SK-N-SH (cell line): ENCODE results near the gene STK39. TPM values are rescaled to one million over a fixed set of nuclear protein-coding genes. Genes with fewer than 3 reads are reported as not detected.
"Not testable (repeated sequence)": the region's sequence is repeated elsewhere in the genome, so short reads cannot be mapped to it uniquely, and the experiment has no call there.

ENCODE experiments used
- CTCF ChIA-PET: fragments of 300-600, 350-600 bp; formaldehyde crosslinking; extraction: SDS; loops from one replicate; lab custom pipeline; 2021; lab: Yijun Ruan, JAX
- POLR2A ChIA-PET: fragments of 350-600 bp; sonication (Branson Sonifier 250); formaldehyde crosslinking; extraction: SDS; loops from one replicate; lab custom pipeline; 2020; ENCODE audit warnings: antibody characterized with exemption, inconsistent platforms; lab: Yijun Ruan, JAX
- DNase-seq: peaks from one replicate; pipeline ENCODE4 v3.0.0; 2012
- H2AFZ ChIP-seq: fragments of 200-600 bp; sonication (generic); 2 replicates; pipeline ENCODE4 v1.8.1; 2016; ENCODE audit warnings: antibody characterized with exemption, mild to moderate bottlenecking, low read depth
- H3F3A ChIP-seq: fragments of 200-600 bp; sonication (generic); replicated peaks from 2 replicates; pipeline ENCODE3; 2016; ENCODE audit warnings: antibody characterized with exemption, mild to moderate bottlenecking; ENCODE audit not compliant: insufficient read depth
- H3K27ac ChIP-seq, 2 experiments: fragments of 200-500 bp in 1 of 2; fragments of 200-600 bp in 1 of 2; sonication (Bioruptor generic) in 1 of 2; sonication (generic), shearing (Covaris generic) in 1 of 2; 2 replicates each; pipeline versions ENCODE4 v1.5.1 to v1.6.1; 2014 to 2016; ENCODE audit warnings: low read depth in 2 of 2, inconsistent platforms in 1 of 2, low read length in 1 of 2, mild to moderate bottlenecking in 1 of 2, mixed read lengths in 1 of 2
- H3K27me3 ChIP-seq: fragments of 200-600 bp; sonication (generic), shearing (Covaris generic); 2 replicates; pipeline ENCODE4 v1.6.1; 2016; ENCODE audit warnings: mixed run types; ENCODE audit not compliant: insufficient read depth
- H3K36me3 ChIP-seq, 2 experiments: fragments of 200-500 bp in 1 of 2; fragments of 200-600 bp in 1 of 2; sonication (Bioruptor generic) in 1 of 2; sonication (generic) in 1 of 2; replicated peaks in 1 of 2; 2 replicates each; pipeline versions ENCODE3 to v1.5.1; 2014 to 2016; ENCODE audit warnings: low read length in 1 of 2, mild to moderate bottlenecking in 1 of 2; ENCODE audit not compliant: insufficient read depth in 2 of 2, control insufficient read depth in 1 of 2
- H3K4me1 ChIP-seq, 2 experiments: fragments of 200-500 bp in 1 of 2; fragments of 200-600 bp in 1 of 2; sonication (Bioruptor generic) in 1 of 2; sonication (generic), shearing (Covaris generic) in 1 of 2; 2 replicates each; pipeline versions ENCODE4 v1.5.1 to v1.6.1; 2014 to 2016; ENCODE audit warnings: low read depth in 1 of 2, low read length in 1 of 2, mixed run types in 1 of 2; ENCODE audit not compliant: insufficient read depth in 2 of 2, control insufficient read depth in 1 of 2
- H3K4me2 ChIP-seq: fragments of 200-600 bp; sonication (generic), shearing (Covaris generic); 2 replicates; pipeline ENCODE4 v1.6.1; 2017; ENCODE audit warnings: mixed run types
- H3K4me3 ChIP-seq, 2 experiments: fragments of 200-500 bp in 1 of 2; fragments of 200-600 bp in 1 of 2; sonication (Bioruptor generic) in 1 of 2; sonication (generic), shearing (Covaris generic) in 1 of 2; 2 replicates each; pipeline versions ENCODE4 v1.5.1 to v1.8.1; 2014 to 2016; ENCODE audit warnings: low read depth in 2 of 2, inconsistent platforms in 1 of 2, low read length in 1 of 2, mild to moderate bottlenecking in 1 of 2, mixed read lengths in 1 of 2, moderate library complexity in 1 of 2
- H3K79me2 ChIP-seq: fragments of 200-600 bp; sonication (generic); 2 replicates; pipeline ENCODE4 v1.8.1; 2017; ENCODE audit warnings: mild to moderate bottlenecking; ENCODE audit not compliant: insufficient read depth
- H3K9ac ChIP-seq: fragments of 200-600 bp; sonication (generic); 2 replicates; pipeline ENCODE4 v1.6.1; 2017; ENCODE audit warnings: mixed run types
- H3K9me2 ChIP-seq: fragments of 200-600 bp; sonication (generic); 2 replicates; pipeline ENCODE4 v1.6.1; 2017; ENCODE audit warnings: mixed run types
- H3K9me3 ChIP-seq: fragments of 200-600 bp; sonication (generic); 2 replicates; pipeline ENCODE4 v1.6.1; 2017; ENCODE audit warnings: mixed run types, mild to moderate bottlenecking, moderate library complexity
- H4K20me1 ChIP-seq: fragments of 200-600 bp; sonication (generic); 2 replicates; pipeline ENCODE4 v1.6.1; 2017; ENCODE audit warnings: mild to moderate bottlenecking, mixed run types; ENCODE audit not compliant: insufficient read depth
- ELF1 ChIP-seq: IDR thresholded peaks from 2 replicates; pipeline ENCODE4 v1.4.0; 2012
- FOSL2 ChIP-seq: IDR thresholded peaks from 2 replicates; pipeline ENCODE4 v1.4.0; 2012; ENCODE audit warnings: low read depth, mild to moderate bottlenecking, moderate library complexity, borderline replicate concordance
- GATA2 ChIP-seq: sonication (generic); formaldehyde crosslinking; IDR thresholded peaks from 2 replicates; pipeline ENCODE4 v1.5.0; 2020; ENCODE audit warnings: mild to moderate bottlenecking, missing genetic modification reagents
- JUND ChIP-seq: IDR thresholded peaks from 2 replicates; pipeline ENCODE4 v1.4.0; 2012
- MEF2A ChIP-seq: IDR thresholded peaks from 2 replicates; pipeline ENCODE4 v1.4.0; 2012; ENCODE audit warnings: low read depth, borderline replicate concordance
- RCOR1 ChIP-seq: fragments of 150-350 bp; IDR thresholded peaks from 2 replicates; pipeline ENCODE4 v1.6.1; 2017; ENCODE audit warnings: antibody characterized with exemption, low read length
- SIN3A ChIP-seq: IDR thresholded peaks from 2 replicates; pipeline ENCODE4 v1.6.1; 2012; ENCODE audit warnings: low read depth, mild to moderate bottlenecking, low read length, moderate library complexity, borderline replicate concordance
- TAF1 ChIP-seq: IDR thresholded peaks from 2 replicates; pipeline ENCODE4 v1.6.1; 2012; ENCODE audit warnings: low read depth, mild to moderate bottlenecking, low read length, moderate library complexity, borderline replicate concordance
- USF2 ChIP-seq: fragments of 150-350 bp; IDR thresholded peaks from 2 replicates; pipeline ENCODE4 v1.6.1; 2017; ENCODE audit warnings: antibody characterized with exemption, low read length, low read depth, borderline replicate concordance
- WGBS: methylation state at CpG from one replicate; pipeline ENCODE4 v1.1.6; 2017; ENCODE audit warnings: low lambda C conversion rate; 5-methylcytosine and 5-hydroxymethylcytosine counted together
- polyA plus RNA-seq, 3 experiments: library from polyadenylated mRNA; depleted of rRNA; stranded (reverse); fragments of >200 nt; gene quantifications; 2 replicates each; pipeline ENCODE4 v1.2.3, GENCODE V29; 2012
- TF ChIP-seq, protein P1 (sequence below): IDR thresholded peaks from 2 replicates; pipeline ENCODE4 v1.4.0; 2012; ENCODE audit warnings: low read depth, borderline replicate concordance
- TF ChIP-seq, protein P2 (sequence below): IDR thresholded peaks from 2 replicates; pipeline ENCODE4 v1.4.0; 2012; ENCODE audit warnings: low read depth, borderline replicate concordance

Gene STK39
- polyA plus RNA-seq, 1 of the 3 experiments (the other 2 are of a cell fraction), result 9.6 TPM

DNA sequence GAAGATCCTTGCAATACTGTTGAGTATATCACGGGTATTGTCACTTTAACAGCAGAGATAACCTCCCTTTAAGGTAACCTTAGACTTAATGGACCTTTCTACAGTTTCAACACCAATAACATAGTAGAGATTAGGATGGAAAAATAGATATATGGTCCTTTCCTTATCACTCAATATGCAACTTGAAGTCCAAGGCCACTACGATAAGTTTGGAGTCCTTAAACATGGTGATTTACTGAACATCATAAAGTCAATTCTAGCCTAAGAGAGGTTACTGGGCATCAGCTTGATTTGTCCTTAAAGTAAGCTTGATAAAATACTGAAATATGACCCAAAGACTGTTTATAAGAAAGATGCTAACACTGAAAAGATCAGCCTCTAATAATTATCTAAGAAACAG lies 203.2 kb downstream of the STK39 start:
- H3K4me3 ChIP-seq, result no peak overlapping the region
- H4K20me1 ChIP-seq, result no peaks in the 10 kb centered on the region
- H3K4me2 ChIP-seq, result no peak overlapping the region
- H2AFZ ChIP-seq, result no peak overlapping the region
- H3K4me1 ChIP-seq, result no peaks in the 10 kb centered on the region; a peak in 2 of 4 replicates
- TF ChIP-seq RCOR1, result no peak
- TF ChIP-seq MEF2A, result no peak
- H3K27me3 ChIP-seq, result no peaks in the 10 kb centered on the region
- H3K9me2 ChIP-seq, result no peaks in the 10 kb centered on the region
- no peaks in the 10 kb centered on the region for H3K79me2 ChIP-seq
- WGBS, result 98% methylated on average over 2 of the region's 2 CpGs
- CTCF ChIA-PET, result interaction anchor here (1.0 to 1.2 kb wide), 3 partner anchors 15 to 257 kb away, joined by 3 to 4 read pairs (median 3); no protein-coding TSS in a partner anchor
- POLR2A ChIA-PET, result no interaction called here
- no peak overlapping the region for H3K9ac ChIP-seq
- no peaks in the 10 kb centered on the region for H3F3A ChIP-seq
- H3K27ac ChIP-seq, result no peak overlapping the region
- DNase-seq, result no peak
- no peaks in the 10 kb centered on the region for H3K9me3 ChIP-seq
- H3K36me3 ChIP-seq, result peaks cover 2 to 8% of the 10 kb centered on the region in 2 experiments

DNA sequence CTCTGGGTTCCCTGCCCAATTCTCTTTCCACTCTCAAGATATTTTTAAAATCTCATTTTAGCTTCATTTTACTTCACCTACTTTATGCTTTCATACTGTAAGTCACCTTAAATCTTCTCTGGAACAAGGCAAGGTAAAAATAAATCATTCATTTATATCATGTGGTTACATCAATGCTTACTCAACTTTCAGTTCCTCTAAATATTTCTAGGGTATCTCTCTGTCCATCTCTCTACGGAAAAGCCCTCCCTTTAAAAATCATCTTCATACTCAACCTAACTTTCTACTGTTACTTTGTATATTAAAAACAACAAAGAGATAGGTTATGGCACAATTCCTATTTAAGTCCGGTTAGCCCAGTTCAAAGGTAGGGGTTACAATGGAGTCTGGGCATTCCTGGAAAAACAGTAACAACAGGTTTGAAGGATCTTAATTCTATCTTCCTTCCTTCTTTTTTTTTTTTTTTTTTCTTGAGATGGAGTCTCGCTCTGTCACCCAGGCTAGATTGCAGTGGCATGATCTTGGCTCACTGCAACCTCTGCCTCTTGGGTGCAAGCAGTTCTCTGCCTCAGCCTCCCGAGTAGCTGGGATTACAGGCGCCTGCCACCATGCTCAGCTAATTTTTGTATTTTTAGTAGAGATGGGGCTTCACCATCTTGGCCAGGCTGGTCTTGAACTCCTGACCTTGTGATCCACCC lies 205.1 kb downstream of the STK39 start:
- DNase-seq, H3K4me2 ChIP-seq, POLR2A ChIA-PET, H2AFZ ChIP-seq, H3K9me3 ChIP-seq, H3F3A ChIP-seq, H3K27me3 ChIP-seq, H3K4me1 ChIP-seq, H3K4me3 ChIP-seq, H3K9me2 ChIP-seq, H3K27ac ChIP-seq, H4K20me1 ChIP-seq, H3K79me2 ChIP-seq, H3K36me3 ChIP-seq, H3K9ac ChIP-seq: not testable (repeated sequence)
- CTCF ChIA-PET, result interaction anchor here (0.7 to 1.1 kb wide), 4 partner anchors 9 to 392 kb away, joined by 3 to 4 read pairs (median 3); no protein-coding TSS in a partner anchor
- 96% methylated on average over 5 of the region's 5 CpGs for WGBS

- Histone ChIP-seq H3K9me2 (no peaks in the 10 kb centered on the region), H4K20me1 (no peaks in the 10 kb centered on the region), H3K4me3 (no peak overlapping the region), H3K27ac (no peak overlapping the region), H3K79me2 (no peaks in the 10 kb centered on the region), H3F3A (no peaks in the 10 kb centered on the region), H3K4me2 (no peak overlapping the region), H3K9me3 (no peaks in the 10 kb centered on the region), H3K9ac (no peak overlapping the region), H2AFZ (no peak overlapping the region), H3K36me3 (peaks cover 6 to 17% of the 10 kb centered on the region in 2 experiments), H3K4me1 (no peaks in the 10 kb centered on the region), H3K27me3 (no peaks in the 10 kb centered on the region)
- ChIA-PET CTCF (interaction anchor here (1.2 kb wide), 1 partner anchor 16 kb away, joined by 3 read pairs; no protein-coding TSS in a partner anchor), POLR2A (no interaction called here)
- no peak for DNase-seq
- WGBS, result 96% methylated on average over 3 of the region's 3 CpGs
- TF ChIP-seq ELF1 (no peak), SIN3A (no peak)
Observed at GRCh38 chr2:168039881-168040280, 207.5 kb downstream of the STK39 start.

DNA sequence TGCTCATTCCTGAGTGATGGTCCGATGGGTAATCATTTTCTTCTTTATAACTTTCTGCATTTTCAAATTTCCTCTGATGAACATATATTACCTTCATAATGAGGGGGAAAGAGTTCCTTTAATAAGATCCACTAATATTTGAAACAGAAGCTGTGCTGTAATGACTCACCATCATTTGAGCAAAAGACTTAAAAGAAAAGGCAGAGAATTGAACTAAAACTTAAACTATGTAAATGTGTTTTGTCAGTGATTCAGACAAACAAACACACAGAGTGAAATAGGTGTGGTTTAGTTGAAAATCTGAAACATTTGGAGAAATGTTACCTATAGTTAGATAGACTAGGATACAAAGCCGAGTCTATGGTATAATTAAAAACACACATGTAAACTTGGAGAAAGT lies 209.6 kb downstream of the STK39 start:
- Histone ChIP-seq H4K20me1 (no peaks in the 10 kb centered on the region), H3K27ac (no peak overlapping the region), H3K9me3 (no peaks in the 10 kb centered on the region), H3F3A (no peaks in the 10 kb centered on the region), H3K79me2 (no peaks in the 10 kb centered on the region), H3K4me2 (no peak overlapping the region), H3K4me3 (no peak overlapping the region), H3K27me3 (no peaks in the 10 kb centered on the region), H2AFZ (no peak overlapping the region), H3K9ac (no peak overlapping the region), H3K4me1 (no peaks in the 10 kb centered on the region), H3K9me2 (no peaks in the 10 kb centered on the region), H3K36me3 (peaks cover 6 to 21% of the 10 kb centered on the region in 2 experiments)
- DNase-seq, result no peak
- WGBS, result 94% methylated on average over 2 of the region's 2 CpGs
- POLR2A ChIA-PET, result no interaction called here
- CTCF ChIA-PET, result no interaction called here
- no peak for TF ChIP-seq FOSL2
- TF ChIP-seq GATA2 (CRISPR knock-in tag), result no peak
- TF ChIP-seq, protein P1, sequence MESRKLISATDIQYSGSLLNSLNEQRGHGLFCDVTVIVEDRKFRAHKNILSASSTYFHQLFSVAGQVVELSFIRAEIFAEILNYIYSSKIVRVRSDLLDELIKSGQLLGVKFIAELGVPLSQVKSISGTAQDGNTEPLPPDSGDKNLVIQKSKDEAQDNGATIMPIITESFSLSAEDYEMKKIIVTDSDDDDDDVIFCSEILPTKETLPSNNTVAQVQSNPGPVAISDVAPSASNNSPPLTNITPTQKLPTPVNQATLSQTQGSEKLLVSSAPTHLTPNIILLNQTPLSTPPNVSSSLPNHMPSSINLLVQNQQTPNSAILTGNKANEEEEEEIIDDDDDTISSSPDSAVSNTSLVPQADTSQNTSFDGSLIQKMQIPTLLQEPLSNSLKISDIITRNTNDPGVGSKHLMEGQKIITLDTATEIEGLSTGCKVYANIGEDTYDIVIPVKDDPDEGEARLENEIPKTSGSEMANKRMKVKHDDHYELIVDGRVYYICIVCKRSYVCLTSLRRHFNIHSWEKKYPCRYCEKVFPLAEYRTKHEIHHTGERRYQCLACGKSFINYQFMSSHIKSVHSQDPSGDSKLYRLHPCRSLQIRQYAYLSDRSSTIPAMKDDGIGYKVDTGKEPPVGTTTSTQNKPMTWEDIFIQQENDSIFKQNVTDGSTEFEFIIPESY, result no peak
- TF ChIP-seq MEF2A, result no peak
- TF ChIP-seq TAF1, result no peak
- TF ChIP-seq, protein P2, sequence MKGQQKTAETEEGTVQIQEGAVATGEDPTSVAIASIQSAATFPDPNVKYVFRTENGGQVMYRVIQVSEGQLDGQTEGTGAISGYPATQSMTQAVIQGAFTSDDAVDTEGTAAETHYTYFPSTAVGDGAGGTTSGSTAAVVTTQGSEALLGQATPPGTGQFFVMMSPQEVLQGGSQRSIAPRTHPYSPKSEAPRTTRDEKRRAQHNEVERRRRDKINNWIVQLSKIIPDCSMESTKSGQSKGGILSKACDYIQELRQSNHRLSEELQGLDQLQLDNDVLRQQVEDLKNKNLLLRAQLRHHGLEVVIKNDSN, result no peak
- TF ChIP-seq JUND, result no peak
- no peak for TF ChIP-seq USF2
